Fibroblast of the aortic adventitia (primary cell): ENCODE measurements around the gene ANKRD33. TPM values are rescaled to one million over a fixed set of nuclear protein-coding genes. Genes with fewer than 3 reads are reported as not detected.

Experiments
- DNase-seq: peaks from one replicate; pipeline ENCODE4 v3.0.0-alpha.2; 2010; ENCODE audit warnings: low read depth
- H3K4me3 ChIP-seq: 2 replicates; pipeline ENCODE4 v1.5.1; 2011; ENCODE audit warnings: low read depth, mild to moderate bottlenecking, control low read depth, low read length, moderate library complexity
- CTCF ChIP-seq: IDR thresholded peaks from 2 replicates; pipeline ENCODE4 v1.5.1; 2011; ENCODE audit warnings: mild to moderate bottlenecking, low read length, control low read depth, inconsistent platforms; ENCODE audit not compliant: insufficient read depth
- total RNA-seq: library from RNA; depleted of rRNA; stranded (reverse); fragments of >200 nt; gene quantifications from 2 replicates; pipeline ENCODE4 v1.2.3, GENCODE V29; 2012; ENCODE audit warnings: low replicate concordance

ANKRD33 gene
- total RNA-seq, 1 donor: 0.09 TPM

- TF ChIP-seq CTCF: no peak
- DNase-seq: no peak
- no peak overlapping the region for H3K4me3 ChIP-seq
These were observed 32.1 kb downstream of the ANKRD33 start for GRCh38 chr12:51920046-51920445.

- H3K4me3 ChIP-seq: no peak overlapping the region
- TF ChIP-seq CTCF: no peak
- no peak for DNase-seq
These were observed 33.3 kb downstream of the ANKRD33 start for GRCh38 chr12:51921017-51921725.

- no peak for TF ChIP-seq CTCF
- DNase-seq: no peak
- no peak overlapping the region for H3K4me3 ChIP-seq
These were observed 34.2 kb downstream of the ANKRD33 start for GRCh38 chr12:51922146-51922545.

- TF ChIP-seq CTCF: peak; percentile 10
- peak; percentile 84 for DNase-seq
- no peak overlapping the region for H3K4me3 ChIP-seq
These were observed 35.0 kb downstream of the ANKRD33 start for GRCh38 chr12:51922762-51923505.

- TF ChIP-seq CTCF: peak; percentile 86
- H3K4me3 ChIP-seq: peak overlapping the region; percentile 6
- peak; percentile 33 for DNase-seq
These were observed 35.8 kb downstream of the ANKRD33 start for GRCh38 chr12:51923506-51924365.

GRCh38 chr12:51924551-51925319, 36.8 kb downstream of the ANKRD33 start:
- TF ChIP-seq CTCF: no peak
- H3K4me3 ChIP-seq: no peak overlapping the region

More at GRCh38 chr12:51924551-51925319, 36.8 kb downstream of the ANKRD33 start:
- no peak for DNase-seq
